Measurements from ENCODE around the gene CEP55.

The CEP55 gene

DNA sequence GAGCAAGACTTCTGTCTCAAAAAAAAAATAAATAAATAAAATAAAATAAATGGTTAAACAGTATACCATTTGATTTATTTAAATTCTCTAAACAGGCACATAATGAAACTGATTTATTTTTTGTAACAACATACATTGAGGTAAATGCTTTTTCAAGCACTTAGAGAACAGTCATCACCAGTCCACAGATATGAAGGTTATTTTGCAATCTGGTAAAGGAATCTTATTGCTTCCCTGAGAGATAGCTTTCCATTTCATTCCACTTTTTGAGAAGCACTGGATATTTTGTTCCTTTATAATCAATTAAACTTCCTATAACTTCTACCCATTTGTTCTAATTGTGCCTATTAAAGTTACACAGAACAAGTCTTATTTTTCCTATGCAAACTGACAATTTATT is 5.2 kb downstream of the CEP55 start (continued):
- TF ChIP-seq ESRRG (CRISPR knock-in tag; IDR thresholded peaks at IDR 0.05) = no peak
- TF ChIP-seq BACH2 (CRISPR knock-in tag; IDR thresholded peaks at IDR 0.05; ENCODE audit: borderline replicate concordance) = no peak
- no peak for TF ChIP-seq CREB5 (CRISPR knock-in tag; IDR thresholded peaks at IDR 0.05; ENCODE audit: low read depth)
- TF ChIP-seq ZC3H10 (CRISPR knock-in tag; IDR thresholded peaks at IDR 0.05) = no peak

DNA sequence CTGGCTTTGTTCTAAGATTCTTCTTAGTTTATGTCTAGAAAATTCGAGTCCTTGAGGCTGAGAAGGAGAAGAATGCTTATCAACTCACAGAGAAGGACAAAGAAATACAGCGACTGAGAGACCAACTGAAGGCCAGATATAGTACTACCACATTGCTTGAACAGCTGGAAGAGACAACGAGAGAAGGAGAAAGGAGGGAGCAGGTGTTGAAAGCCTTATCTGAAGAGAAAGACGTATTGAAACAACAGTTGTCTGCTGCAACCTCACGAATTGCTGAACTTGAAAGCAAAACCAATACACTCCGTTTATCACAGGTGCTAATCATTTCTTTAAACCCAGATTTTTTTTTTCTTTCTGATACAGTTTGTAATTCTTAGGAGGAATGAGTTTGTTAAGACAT is 6.7 kb downstream of the CEP55 start:
- no peak for ATAC-seq
- TF ChIP-seq PATZ1 (CRISPR knock-in tag; IDR thresholded peaks at IDR 0.05; ENCODE audit: borderline replicate concordance) = no peak
- TF ChIP-seq, protein P1, sequence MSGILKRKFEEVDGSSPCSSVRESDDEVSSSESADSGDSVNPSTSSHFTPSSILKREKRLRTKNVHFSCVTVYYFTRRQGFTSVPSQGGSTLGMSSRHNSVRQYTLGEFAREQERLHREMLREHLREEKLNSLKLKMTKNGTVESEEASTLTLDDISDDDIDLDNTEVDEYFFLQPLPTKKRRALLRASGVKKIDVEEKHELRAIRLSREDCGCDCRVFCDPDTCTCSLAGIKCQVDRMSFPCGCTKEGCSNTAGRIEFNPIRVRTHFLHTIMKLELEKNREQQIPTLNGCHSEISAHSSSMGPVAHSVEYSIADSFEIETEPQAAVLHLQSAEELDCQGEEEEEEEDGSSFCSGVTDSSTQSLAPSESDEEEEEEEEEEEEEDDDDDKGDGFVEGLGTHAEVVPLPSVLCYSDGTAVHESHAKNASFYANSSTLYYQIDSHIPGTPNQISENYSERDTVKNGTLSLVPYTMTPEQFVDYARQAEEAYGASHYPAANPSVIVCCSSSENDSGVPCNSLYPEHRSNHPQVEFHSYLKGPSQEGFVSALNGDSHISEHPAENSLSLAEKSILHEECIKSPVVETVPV (CRISPR knock-in tag; IDR thresholded peaks at IDR 0.05) = no peak
- no peak for TF ChIP-seq SNAI2 (CRISPR knock-in tag; IDR thresholded peaks at IDR 0.05)
- no peak for TF ChIP-seq PPARA (CRISPR knock-in tag; IDR thresholded peaks at IDR 0.05; ENCODE audit: borderline replicate concordance)
- no peak for TF ChIP-seq OSR1 (CRISPR knock-in tag; IDR thresholded peaks at IDR 0.05)
- no peak for TF ChIP-seq ARNTL (CRISPR knock-in tag; IDR thresholded peaks at IDR 0.05; ENCODE audit: borderline replicate concordance, low read depth)
- TF ChIP-seq ZFP3 (CRISPR knock-in tag; IDR thresholded peaks at IDR 0.05) = no peak
- no peak for TF ChIP-seq TOX (CRISPR knock-in tag; IDR thresholded peaks at IDR 0.05; ENCODE audit: borderline replicate concordance)

DNA sequence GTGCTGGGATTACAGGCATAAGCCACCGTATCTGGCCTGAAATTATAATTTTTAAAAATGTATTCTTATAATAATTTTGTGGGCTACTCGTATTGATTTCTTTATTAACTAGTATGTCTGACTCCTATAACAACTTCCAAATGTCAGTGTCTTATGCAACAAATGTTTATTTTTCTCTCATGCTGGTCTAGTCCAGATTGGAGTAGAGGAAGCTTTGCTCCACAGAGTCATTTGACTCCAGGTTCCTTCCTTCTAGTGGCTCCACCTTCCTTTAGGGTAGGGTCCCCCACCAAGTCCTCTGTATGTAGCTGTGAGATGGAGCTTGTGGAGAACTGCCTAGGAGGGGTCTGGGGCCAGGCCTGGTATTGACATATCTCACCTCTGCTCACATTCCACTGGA is 8.7 kb downstream of the CEP55 start:
- ATAC-seq = no peak
- TF ChIP-seq RARB (CRISPR knock-in tag; IDR thresholded peaks at IDR 0.05) = no peak
- no peak for TF ChIP-seq TOX (CRISPR knock-in tag; IDR thresholded peaks at IDR 0.05; ENCODE audit: borderline replicate concordance)
- no peak for TF ChIP-seq ZC3H10 (CRISPR knock-in tag; IDR thresholded peaks at IDR 0.05)
- no peak for TF ChIP-seq ISL1 (CRISPR knock-in tag; IDR thresholded peaks at IDR 0.05)
- no peak for TF ChIP-seq ZFP3 (CRISPR knock-in tag; IDR thresholded peaks at IDR 0.05)
- TF ChIP-seq CREB5 (CRISPR knock-in tag; IDR thresholded peaks at IDR 0.05; ENCODE audit: low read depth) = no peak
- TF ChIP-seq PPARA (CRISPR knock-in tag; IDR thresholded peaks at IDR 0.05; ENCODE audit: borderline replicate concordance) = no peak
- TF ChIP-seq TCF4 (CRISPR knock-in tag; IDR thresholded peaks at IDR 0.05; ENCODE audit: borderline replicate concordance) = no peak

GRCh38 chr10:93509816-93510215 is 13.4 kb downstream of the CEP55 start:
- ATAC-seq = no peak
- no peak for TF ChIP-seq ZNF8 (CRISPR knock-in tag; IDR thresholded peaks at IDR 0.05)
- TF ChIP-seq BACH2 (CRISPR knock-in tag; IDR thresholded peaks at IDR 0.05; ENCODE audit: borderline replicate concordance) = no peak
- no peak for TF ChIP-seq TCF4 (CRISPR knock-in tag; IDR thresholded peaks at IDR 0.05; ENCODE audit: borderline replicate concordance)
- TF ChIP-seq ZFP30 (CRISPR knock-in tag; IDR thresholded peaks at IDR 0.05) = no peak
- TF ChIP-seq, protein P2, sequence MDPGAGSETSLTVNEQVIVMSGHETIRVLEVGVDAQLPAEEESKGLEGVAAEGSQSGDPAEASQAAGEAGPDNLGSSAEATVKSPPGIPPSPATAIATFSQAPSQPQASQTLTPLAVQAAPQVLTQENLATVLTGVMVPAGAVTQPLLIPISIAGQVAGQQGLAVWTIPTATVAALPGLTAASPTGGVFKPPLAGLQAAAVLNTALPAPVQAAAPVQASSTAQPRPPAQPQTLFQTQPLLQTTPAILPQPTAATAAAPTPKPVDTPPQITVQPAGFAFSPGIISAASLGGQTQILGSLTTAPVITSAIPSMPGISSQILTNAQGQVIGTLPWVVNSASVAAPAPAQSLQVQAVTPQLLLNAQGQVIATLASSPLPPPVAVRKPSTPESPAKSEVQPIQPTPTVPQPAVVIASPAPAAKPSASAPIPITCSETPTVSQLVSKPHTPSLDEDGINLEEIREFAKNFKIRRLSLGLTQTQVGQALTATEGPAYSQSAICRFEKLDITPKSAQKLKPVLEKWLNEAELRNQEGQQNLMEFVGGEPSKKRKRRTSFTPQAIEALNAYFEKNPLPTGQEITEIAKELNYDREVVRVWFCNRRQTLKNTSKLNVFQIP (CRISPR knock-in tag; IDR thresholded peaks at IDR 0.05; ENCODE audit: borderline replicate concordance, low read depth) = no peak
- no peak for TF ChIP-seq PPARA (CRISPR knock-in tag; IDR thresholded peaks at IDR 0.05; ENCODE audit: borderline replicate concordance)
- TF ChIP-seq SNAI2 (CRISPR knock-in tag; IDR thresholded peaks at IDR 0.05) = no peak
- no peak for TF ChIP-seq CREB5 (CRISPR knock-in tag; IDR thresholded peaks at IDR 0.05; ENCODE audit: low read depth)
- TF ChIP-seq TSHZ2 (CRISPR knock-in tag; IDR thresholded peaks at IDR 0.05) = no peak
- TF ChIP-seq ZC3H10 (CRISPR knock-in tag; IDR thresholded peaks at IDR 0.05) = no peak
- no peak for TF ChIP-seq ESRRG (CRISPR knock-in tag; IDR thresholded peaks at IDR 0.05)
- TF ChIP-seq, protein P1 (CRISPR knock-in tag; IDR thresholded peaks at IDR 0.05) = no peak
- TF ChIP-seq ZFP3 (CRISPR knock-in tag; IDR thresholded peaks at IDR 0.05) = no peak
- no peak for TF ChIP-seq RARB (CRISPR knock-in tag; IDR thresholded peaks at IDR 0.05)
- TF ChIP-seq ZNF70 (CRISPR knock-in tag; IDR thresholded peaks at IDR 0.05) = no peak
- no peak for TF ChIP-seq ARNTL (CRISPR knock-in tag; IDR thresholded peaks at IDR 0.05; ENCODE audit: borderline replicate concordance, low read depth)
- no peak for TF ChIP-seq OSR1 (CRISPR knock-in tag; IDR thresholded peaks at IDR 0.05)
- no peak for TF ChIP-seq TOX (CRISPR knock-in tag; IDR thresholded peaks at IDR 0.05; ENCODE audit: borderline replicate concordance)
- TF ChIP-seq GLIS3 (CRISPR knock-in tag; IDR thresholded peaks at IDR 0.05) = no peak

Measured in SK-N-SH treated with all-trans-retinoic acid at 6 μM for 48 hours (cell line).